OCI-LY3 (cell line): ENCODE results near the gene RPL7A.

Experiments used
- EZH2phosphoT487 ChIP-seq: fragments of 200-600 bp; shearing (Covaris generic); IDR thresholded peaks from 2 replicates; pipeline ENCODE4 v1.6.1; 2018; ENCODE audit warnings: antibody characterized with exemption, mixed run types, low read depth
- TF ChIP-seq, protein P1 (sequence below): fragments of 200-600, 300-600 bp; sonication (generic); IDR thresholded peaks from 2 replicates; pipeline ENCODE4 v1.5.1; 2014; ENCODE audit warnings: antibody characterized with exemption, low read length, low read depth

DNA sequence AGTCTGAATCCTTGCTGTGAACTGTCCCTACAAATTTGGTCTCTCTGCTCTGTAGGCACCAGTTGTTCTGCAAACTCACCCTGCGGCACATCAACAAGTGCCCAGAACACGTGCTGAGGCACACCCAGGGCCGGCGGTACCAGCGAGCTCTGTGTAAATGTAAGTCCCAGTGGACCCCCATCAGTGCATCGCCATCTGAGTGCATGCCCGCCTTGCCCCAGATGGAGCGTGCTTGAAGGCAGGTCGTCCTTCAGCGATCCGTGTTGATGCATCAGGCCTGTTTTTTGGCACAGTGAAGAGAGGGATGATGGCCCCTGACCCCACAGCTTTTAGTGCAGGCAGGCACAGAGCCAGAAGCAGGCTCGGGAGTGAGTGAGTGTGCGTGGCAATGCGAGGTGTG is 9.6 kb downstream of the RPL7A start:
- TF ChIP-seq, protein P1, sequence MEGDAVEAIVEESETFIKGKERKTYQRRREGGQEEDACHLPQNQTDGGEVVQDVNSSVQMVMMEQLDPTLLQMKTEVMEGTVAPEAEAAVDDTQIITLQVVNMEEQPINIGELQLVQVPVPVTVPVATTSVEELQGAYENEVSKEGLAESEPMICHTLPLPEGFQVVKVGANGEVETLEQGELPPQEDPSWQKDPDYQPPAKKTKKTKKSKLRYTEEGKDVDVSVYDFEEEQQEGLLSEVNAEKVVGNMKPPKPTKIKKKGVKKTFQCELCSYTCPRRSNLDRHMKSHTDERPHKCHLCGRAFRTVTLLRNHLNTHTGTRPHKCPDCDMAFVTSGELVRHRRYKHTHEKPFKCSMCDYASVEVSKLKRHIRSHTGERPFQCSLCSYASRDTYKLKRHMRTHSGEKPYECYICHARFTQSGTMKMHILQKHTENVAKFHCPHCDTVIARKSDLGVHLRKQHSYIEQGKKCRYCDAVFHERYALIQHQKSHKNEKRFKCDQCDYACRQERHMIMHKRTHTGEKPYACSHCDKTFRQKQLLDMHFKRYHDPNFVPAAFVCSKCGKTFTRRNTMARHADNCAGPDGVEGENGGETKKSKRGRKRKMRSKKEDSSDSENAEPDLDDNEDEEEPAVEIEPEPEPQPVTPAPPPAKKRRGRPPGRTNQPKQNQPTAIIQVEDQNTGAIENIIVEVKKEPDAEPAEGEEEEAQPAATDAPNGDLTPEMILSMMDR: no peak
- TF ChIP-seq EZH2phosphoT487: no peak
